Esophagus squamous epithelium (tissue), 5 donors: ENCODE measurements around the gene CHRM2. TPM values are rescaled to one million over a fixed set of nuclear protein-coding genes. Genes with fewer than 3 reads are reported as not detected.

Source experiments
- DNase-seq: peaks from one replicate; lab custom pipeline; 2025; lab: John Stamatoyannopoulos, UW
- H3K27ac ChIP-seq, 4 donors: fragments of 200-600 bp; sonication (generic); one replicate each; pipeline ENCODE4 v1.5.1; 2016 to 2019; ENCODE audit warnings: mild to moderate bottlenecking in 1 of 4
- H3K27me3 ChIP-seq, 4 donors: fragments of 200-600 bp; sonication (generic); 1 replicate in 3 of 4; 2 replicates in 1 of 4; pipeline versions ENCODE4 v1.5.1 to v1.6.0; 2017 to 2021; ENCODE audit warnings: antibody characterized with exemption in 1 of 4
- H3K36me3 ChIP-seq, 3 donors: fragments of 200-600 bp; sonication (generic); one replicate each; pipeline ENCODE4 v1.5.1; 2016 to 2019
- H3K4me1 ChIP-seq, 3 donors: fragments of 200-600 bp; sonication (generic); one replicate each; pipeline ENCODE4 v1.5.1; 2017 to 2019
- H3K4me3 ChIP-seq, 4 donors: fragments of 200-600 bp; sonication (generic); 1 replicate in 3 of 4; 2 replicates in 1 of 4; pipeline ENCODE4 v1.5.1; 2016 to 2019; ENCODE audit warnings: mild to moderate bottlenecking in 2 of 4, moderate library complexity in 1 of 4
- H3K9me3 ChIP-seq, 3 donors: fragments of 200-600 bp; sonication (generic); one replicate each; pipeline ENCODE4 v1.5.1; 2016 to 2019
- CTCF ChIP-seq, 6 experiments: fragments of 450-650 bp in 4 of 6; fragments of 200-600 bp in 2 of 6; sonication (generic) in 2 of 6; IDR thresholded peaks; one replicate each; pipeline ENCODE4 v1.5.1; 2016 to 2019; ENCODE audit warnings: antibody characterized with exemption in 6 of 6, mild to moderate bottlenecking in 4 of 6, moderate library complexity in 4 of 6
- POLR2A ChIP-seq, 4 donors: fragments of 450-650 bp; IDR thresholded peaks; one replicate each; pipeline ENCODE4 v1.6.1; 2017; ENCODE audit warnings: antibody characterized with exemption in 4 of 4, mild to moderate bottlenecking in 4 of 4, moderate library complexity in 3 of 4
- WGBS, 2 donors: methylation state at CpG; one replicate each; pipeline ENCODE4 v1.1.5; 2018; 5-methylcytosine and 5-hydroxymethylcytosine counted together
- intact Hi-C: fragments of 100-400 bp; cut with DNase I; formaldehyde crosslinking; loops from one replicate; pipeline ENCODE4 v1.15.0; 2022
- total RNA-seq, 4 donors: library from RNA; depleted of rRNA; stranded (reverse); fragments of >200 nt; gene quantifications; one replicate each; pipeline ENCODE4 v1.1.0, GENCODE V29; 2016
- donor health status: DM: yes; HTN: yes; CAD: no.

The CHRM2 gene
- total RNA-seq, 4 donors from 2014 or later = under 0.01 TPM; not detected in 3

- TF ChIP-seq CTCF (IDR thresholded peaks at IDR 0.05) = no peak
- TF ChIP-seq POLR2A (IDR thresholded peaks at IDR 0.05) = no peak
- no peak for DNase-seq
Measured at GRCh38 chr7:136938476-136938875, 70.0 kb downstream of the CHRM2 start.

GRCh38 chr7:136940122-136940521 is 71.7 kb downstream of the CHRM2 start:
- intact Hi-C loops = no loop called here
- 69 to 90% methylated on average over 4 of the region's 4 CpGs for WGBS, 2 donors
- Histone ChIP-seq H3K4me3 (no peak overlapping the region), H3K9me3 (no peaks in the 10 kb centered on the region), H3K27me3 (no peaks in the 10 kb centered on the region), H3K36me3 (no peaks in the 10 kb centered on the region), H3K4me1 (no peaks in the 10 kb centered on the region), H3K27ac (no peak overlapping the region)
- DNase-seq = no peak
- TF ChIP-seq POLR2A (IDR thresholded peaks at IDR 0.05) = no peak
- TF ChIP-seq CTCF (IDR thresholded peaks at IDR 0.05) = no peak

More at GRCh38 chr7:136938476-136938875, 70.0 kb downstream of the CHRM2 start:
- no CpG with 5 or more reads among the region's 13 CpGs for WGBS, 2 donors
- intact Hi-C loops = no loop called here
- H3K4me1 ChIP-seq = no peaks in the 10 kb centered on the region
- no peaks in the 10 kb centered on the region for H3K27me3 ChIP-seq
- no peaks in the 10 kb centered on the region for H3K36me3 ChIP-seq
- no peak overlapping the region for H3K4me3 ChIP-seq
- no peaks in the 10 kb centered on the region for H3K9me3 ChIP-seq
- H3K27ac ChIP-seq = no peak overlapping the region

GRCh38 chr7:136940917-136941316 is 72.5 kb downstream of the CHRM2 start:
- no peak for DNase-seq
- Histone ChIP-seq H3K4me3 (no peak overlapping the region), H3K27me3 (no peaks in the 10 kb centered on the region), H3K4me1 (no peaks in the 10 kb centered on the region), H3K9me3 (no peaks in the 10 kb centered on the region), H3K36me3 (no peaks in the 10 kb centered on the region), H3K27ac (no peak overlapping the region)
- TF ChIP-seq CTCF (IDR thresholded peaks at IDR 0.05) (no peak), POLR2A (IDR thresholded peaks at IDR 0.05) (no peak)
- intact Hi-C loops = no loop called here
- 82 to 83% methylated on average over 1 of the region's 1 CpG for WGBS, 2 donors

- Histone ChIP-seq H3K9me3 (no peaks in the 10 kb centered on the region), H3K36me3 (no peaks in the 10 kb centered on the region), H3K27ac (no peak overlapping the region), H3K4me1 (no peaks in the 10 kb centered on the region), H3K4me3 (no peak overlapping the region), H3K27me3 (no peaks in the 10 kb centered on the region)
- WGBS, 2 donors = 36 to 50% methylated on average over 1 of the region's 1 CpG
- intact Hi-C loops = no loop called here
- no peak for TF ChIP-seq POLR2A (IDR thresholded peaks at IDR 0.05)
- no peak for TF ChIP-seq CTCF (IDR thresholded peaks at IDR 0.05)
- no peak for DNase-seq
Measured at GRCh38 chr7:136941816-136942215, 73.4 kb downstream of the CHRM2 start.

- Histone ChIP-seq H3K36me3 (no peaks in the 10 kb centered on the region), H3K4me1 (no peaks in the 10 kb centered on the region), H3K4me3 (no peak overlapping the region), H3K27ac (no peak overlapping the region), H3K27me3 (no peaks in the 10 kb centered on the region), H3K9me3 (no peaks in the 10 kb centered on the region)
- DNase-seq = no peak
- intact Hi-C loops = no loop called here
- TF ChIP-seq POLR2A (IDR thresholded peaks at IDR 0.05) (no peak), CTCF (IDR thresholded peaks at IDR 0.05) (no peak)
Measured at GRCh38 chr7:136942401-136942800, 73.9 kb downstream of the CHRM2 start.
